ENCODE measurements around the gene PRSS12. TPM values are rescaled to one million over a fixed set of nuclear protein-coding genes. Genes with fewer than 3 reads are reported as not detected.
"Not testable (repeated sequence)": the region's sequence is repeated elsewhere in the genome, so short reads cannot be mapped to it uniquely, and the experiment has no call there.

The PRSS12 gene
- total RNA-seq, 2 donors from 2014 or later: 27.7 to 46.5 TPM

DNA sequence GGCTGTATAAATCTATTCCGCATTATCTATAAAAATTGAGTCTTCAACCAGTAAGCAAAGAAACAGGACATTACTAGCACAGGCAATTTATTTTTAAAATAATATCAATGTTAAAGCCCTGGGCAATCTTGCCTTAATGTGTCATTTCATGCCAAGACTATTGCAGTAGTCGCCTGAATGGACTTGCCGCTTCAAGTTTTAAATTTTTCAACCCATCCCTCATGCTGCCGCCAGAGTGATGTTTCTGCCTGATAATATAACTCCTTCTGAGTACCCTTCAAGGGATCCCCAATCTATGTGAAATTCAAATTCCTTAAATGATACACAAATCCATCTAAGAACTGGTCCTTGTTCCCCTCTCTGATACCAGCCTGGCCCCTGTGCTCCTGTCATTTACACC is 66.9 kb downstream of the PRSS12 start:
- DNase-seq: no peak
- ATAC-seq: no peak
- intact Hi-C loops (cut with DNase I, micrococcal nuclease): loop anchor here in 1 of 2 donors (10.0 kb wide), 1 partner anchor 399 kb away; the partner anchor contains the start of gene METTL14

DNA sequence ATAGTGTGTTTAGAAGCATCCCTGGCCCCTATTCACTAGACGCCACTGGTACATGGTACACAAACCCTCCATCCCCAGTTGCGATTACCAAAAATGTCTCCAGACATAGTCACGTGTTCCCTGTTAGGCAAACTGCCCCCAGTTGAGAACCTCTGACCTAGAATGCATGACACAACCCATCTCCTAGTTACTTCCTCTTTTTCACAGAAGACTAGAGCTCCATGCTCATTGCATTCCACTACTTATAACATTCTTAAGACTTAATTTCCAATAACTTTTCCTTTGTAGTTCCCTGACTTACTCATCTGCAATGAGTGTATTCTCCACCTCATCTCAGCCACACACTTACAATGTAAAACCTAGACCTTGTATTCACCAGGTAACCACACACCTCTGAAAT is 68.6 kb downstream of the PRSS12 start:
- intact Hi-C loops (cut with DNase I, micrococcal nuclease): loop anchor here in 1 of 2 donors (10.0 kb wide), 1 partner anchor 401 kb away; the partner anchor contains the start of gene METTL14
- DNase-seq (no peak), ATAC-seq (no peak)

DNA sequence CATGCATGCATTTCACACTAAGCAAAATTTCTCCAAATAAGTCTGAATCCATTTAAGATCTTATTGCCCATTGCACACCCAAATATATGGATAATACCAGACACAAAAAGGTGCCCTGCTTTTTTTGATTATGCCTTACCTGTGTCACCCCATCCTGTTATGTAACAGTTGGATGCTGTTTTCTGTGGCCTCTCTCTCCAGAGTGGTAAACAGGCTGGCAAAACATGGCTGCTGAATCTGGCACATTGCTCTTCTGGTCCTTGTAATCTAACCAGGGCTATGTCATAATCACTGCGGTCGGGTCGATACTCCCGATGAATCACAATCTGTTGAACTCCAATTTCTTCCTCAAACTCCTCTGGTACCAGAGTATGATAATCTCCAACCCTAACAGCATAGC is 70.1 kb downstream of the PRSS12 start:
- intact Hi-C loops (cut with DNase I, micrococcal nuclease): loop anchor here in 1 of 2 donors (10.0 kb wide), 1 partner anchor 402 kb away; the partner anchor contains the start of gene METTL14
- ATAC-seq (no peak), DNase-seq (no peak)

DNA sequence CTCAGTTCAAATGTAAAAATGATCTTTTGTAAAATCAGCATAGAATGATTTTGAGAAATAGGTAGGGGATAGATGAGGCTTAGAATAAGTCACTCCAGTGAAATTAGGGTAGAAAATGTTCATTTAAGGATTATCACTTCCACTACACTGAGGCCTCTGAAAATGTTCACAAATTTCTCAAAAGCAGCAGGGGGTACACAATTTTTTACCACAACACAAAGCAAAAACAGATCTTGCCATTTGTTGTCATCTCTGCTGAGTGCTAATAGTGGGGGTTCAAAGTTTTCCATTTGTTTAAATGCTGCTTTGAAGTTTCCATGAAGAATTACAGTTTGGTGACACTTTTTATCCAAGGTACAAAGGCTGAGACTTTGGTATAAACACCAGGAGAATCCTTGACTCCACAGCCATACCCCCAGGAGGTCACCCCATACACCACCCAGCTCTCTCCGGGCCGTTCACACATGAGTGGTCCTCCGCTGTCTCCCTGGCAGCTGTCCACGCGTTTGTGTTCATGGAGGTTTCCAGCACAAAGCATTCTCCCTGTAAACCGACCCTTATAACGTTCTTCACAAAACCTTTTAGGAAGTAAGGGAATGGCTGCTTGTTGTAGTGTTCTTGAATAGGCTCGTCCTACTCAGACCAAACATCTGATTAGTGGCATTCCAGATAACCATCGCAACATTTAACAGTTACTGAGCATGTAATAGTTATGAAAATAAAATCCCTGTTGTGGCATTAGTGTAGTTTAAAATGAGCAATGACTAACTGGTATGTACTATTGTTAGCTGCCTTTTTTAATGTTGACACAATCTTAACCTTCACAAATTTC is 71.0 kb downstream of the PRSS12 start:
- ATAC-seq (no peak), DNase-seq (no peak)
- intact Hi-C loops (cut with DNase I, micrococcal nuclease): loop anchor here in 1 of 2 donors (10.0 kb wide), 1 partner anchor 403 kb away; the partner anchor contains the start of gene METTL14

DNA sequence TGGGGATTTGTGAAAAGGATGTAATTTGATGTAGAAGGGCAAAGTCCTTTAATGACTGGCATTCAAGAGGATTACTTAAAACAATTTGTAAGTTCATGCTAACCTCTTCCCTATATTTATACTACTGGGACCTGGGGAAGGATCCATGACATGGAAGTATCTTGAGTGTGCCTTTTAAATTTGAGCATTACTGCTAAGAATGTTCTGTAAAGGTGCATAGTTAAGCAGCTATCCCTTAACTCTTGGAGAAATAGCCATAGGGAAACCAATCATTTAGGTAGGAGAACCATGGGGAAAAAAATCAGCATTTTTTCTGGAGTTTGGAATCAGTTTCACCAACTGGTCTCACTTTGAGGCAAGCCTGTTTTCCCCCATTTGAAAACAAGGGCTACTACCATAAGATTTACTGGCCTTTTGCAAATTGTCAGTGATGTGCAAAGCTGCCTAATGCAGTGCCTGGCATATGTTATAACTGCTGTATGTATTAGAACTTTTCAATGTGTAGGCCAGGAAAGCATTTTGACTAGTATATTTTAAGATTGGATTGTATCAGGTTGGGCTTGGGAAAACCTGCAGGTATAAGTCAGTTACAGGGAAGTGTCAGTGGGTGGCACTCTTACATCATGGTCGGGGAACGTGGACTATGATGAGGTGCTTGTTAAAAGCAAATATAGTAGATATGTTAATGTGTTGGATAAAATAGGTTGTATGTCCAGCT is 72.1 kb downstream of the PRSS12 start:
- ATAC-seq: peak; percentile 53
- peak; percentile 37 to 50 for DNase-seq
- intact Hi-C loops (cut with DNase I, micrococcal nuclease): loop anchor here in 1 of 2 donors (10.0 kb wide), 1 partner anchor 404 kb away; the partner anchor contains the start of gene METTL14

DNA sequence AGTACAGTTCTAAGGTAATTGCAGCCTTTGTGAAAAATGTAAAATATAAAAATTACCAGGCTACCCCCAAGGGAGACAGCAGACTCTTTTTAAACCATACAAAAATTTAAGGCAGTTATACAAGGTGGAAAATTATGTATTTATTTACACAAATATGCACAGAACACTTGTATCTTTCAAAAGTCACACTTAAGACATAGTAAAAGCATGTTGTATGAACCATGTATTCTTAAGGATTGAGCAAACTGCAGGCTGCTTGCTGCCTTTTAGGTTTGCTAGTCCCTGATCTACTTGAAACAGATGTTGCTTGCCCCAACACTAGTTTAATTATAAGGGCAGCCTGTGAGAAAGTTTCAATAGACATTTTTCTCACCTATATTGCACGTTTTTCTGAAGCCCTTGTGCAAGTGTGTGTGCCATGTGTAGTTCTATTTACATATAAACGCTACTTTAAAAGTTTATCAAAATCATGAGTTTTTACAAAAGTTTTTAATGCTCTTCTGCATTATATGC is 72.8 kb downstream of the PRSS12 start:
- no peak for DNase-seq
- intact Hi-C loops (cut with DNase I, micrococcal nuclease): loop anchor here in 1 of 2 donors (10.0 kb wide), 1 partner anchor 405 kb away; the partner anchor contains the start of gene METTL14
- no peak for ATAC-seq

DNA sequence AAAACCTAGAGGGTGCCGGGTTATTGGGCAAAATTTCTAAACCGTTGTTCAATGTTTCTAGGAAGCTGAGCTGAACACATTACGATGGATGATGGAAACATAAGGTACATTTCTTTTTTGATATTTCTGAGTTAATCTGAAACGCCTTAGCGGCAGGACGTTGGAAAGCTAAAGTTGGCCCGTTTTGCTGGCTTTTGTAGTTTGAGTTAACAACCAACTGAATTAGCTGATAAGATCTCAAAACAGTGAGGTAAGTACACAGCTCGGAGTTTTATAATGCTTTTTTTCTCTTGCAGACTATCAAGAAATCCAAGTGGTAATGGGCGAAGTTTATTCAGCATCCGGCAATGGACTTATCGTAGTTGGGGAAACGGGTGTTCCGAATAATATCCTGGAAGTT is 73.5 kb downstream of the PRSS12 start:
- intact Hi-C loops (cut with DNase I, micrococcal nuclease): no loop called here
- no peak for ATAC-seq
- no peak for DNase-seq

DNA sequence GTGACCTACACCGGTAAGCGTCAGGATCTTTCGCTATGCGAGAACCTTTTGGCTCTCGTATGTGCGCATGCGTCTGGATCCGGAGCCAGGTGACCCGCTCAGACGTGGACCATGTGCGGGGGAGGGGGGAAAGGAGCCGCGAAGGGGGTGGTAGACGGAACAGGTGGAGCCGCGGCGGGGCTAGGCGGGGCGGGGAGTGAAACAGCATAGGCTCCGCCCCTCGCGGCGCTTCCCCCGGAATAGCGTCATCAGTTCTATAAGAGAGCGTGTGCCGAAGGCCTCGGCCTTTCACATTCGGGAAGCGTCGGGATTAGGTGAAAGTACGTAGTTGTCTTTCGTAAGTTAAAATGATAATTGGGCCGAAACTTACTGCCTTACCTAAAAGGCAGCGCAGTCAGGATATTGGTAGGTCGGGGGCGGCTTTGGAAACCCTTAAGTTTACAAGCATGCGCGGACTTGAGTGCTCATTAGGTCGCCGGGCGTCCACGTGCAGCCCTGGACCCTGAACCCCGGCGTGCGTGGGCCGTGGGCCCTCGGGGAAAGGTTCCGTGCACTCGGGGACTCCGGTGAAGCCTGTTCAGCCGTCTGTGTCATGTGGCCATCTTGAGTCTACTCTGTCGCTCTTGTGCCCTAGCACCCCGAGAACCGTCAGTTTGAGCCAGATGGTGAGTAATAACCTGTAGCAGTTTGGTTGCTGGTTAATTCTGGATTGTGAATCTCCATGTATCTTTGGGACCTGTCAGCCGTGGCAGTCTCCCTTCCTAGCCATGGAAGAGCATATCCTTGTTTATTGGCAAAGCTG is 74.1 kb downstream of the PRSS12 start:
- ATAC-seq (peak; percentile 86), DNase-seq (peak; percentile 99)
- intact Hi-C loops (cut with DNase I, micrococcal nuclease): no loop called here

DNA sequence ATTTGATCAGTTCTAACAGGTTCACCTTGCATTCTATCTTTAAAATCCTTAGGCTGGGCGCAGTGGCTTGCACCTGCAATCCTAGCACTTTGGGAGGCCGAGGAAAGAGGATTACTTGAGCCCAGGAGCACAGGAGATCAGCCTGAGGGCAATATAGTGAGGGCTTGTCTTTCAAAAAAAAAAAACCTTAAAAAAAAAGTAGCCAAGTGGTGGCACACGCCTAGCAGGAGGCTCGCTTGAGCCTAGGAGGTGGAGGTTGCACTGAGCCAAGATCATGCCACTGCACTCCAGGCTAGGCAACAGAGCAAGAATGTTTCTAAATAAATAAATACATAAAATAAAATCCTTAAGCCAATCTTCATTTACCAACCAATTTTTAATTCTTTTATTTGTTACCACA is 75.6 kb downstream of the PRSS12 start:
- ATAC-seq: peak; percentile 29
- peak in 1 of 2 donors; percentile 28 for DNase-seq
- intact Hi-C loops (cut with DNase I, micrococcal nuclease): no loop called here

DNA sequence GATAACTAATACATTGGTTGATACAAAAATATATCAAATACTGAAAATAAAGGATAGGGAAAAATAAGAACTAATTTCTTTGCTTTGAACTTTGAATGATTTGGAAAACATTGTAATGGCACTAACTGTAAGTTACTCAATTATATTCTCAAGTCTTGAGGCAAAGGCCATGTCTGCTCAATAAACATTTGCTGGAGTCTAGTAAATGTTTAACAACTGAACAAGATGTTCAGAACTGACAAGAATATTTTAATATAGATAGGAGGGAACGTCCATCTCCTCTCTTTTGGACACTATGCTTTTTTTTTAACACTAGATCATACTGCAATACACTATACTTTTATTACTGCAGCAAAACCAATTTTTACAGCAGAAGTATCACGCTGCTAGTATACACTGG is 76.2 kb downstream of the PRSS12 start:
- peak; percentile 41 for ATAC-seq
- intact Hi-C loops (cut with DNase I, micrococcal nuclease): no loop called here
- no peak for DNase-seq

DNA sequence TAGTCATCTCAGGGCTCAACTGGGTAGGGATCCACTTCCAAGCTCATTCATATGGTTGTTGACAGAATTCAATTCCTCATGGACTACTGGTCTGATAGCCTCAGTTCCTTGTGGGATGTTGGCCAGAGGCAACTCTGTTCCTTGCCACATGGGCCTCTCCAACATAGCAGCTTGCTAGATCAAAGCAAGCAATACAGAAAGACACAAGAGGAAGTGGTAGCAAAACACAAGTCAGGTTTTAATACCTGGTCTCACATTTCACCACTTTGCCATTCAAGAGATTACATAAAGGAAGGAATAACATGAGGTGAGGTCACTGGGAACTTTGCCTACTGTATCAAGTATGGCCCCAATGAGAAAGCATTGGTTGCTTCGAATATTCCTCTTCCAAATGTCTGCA is 79.2 kb downstream of the PRSS12 start:
- no peak for DNase-seq
- intact Hi-C loops (cut with DNase I, micrococcal nuclease): no loop called here
- ATAC-seq: no peak

DNA sequence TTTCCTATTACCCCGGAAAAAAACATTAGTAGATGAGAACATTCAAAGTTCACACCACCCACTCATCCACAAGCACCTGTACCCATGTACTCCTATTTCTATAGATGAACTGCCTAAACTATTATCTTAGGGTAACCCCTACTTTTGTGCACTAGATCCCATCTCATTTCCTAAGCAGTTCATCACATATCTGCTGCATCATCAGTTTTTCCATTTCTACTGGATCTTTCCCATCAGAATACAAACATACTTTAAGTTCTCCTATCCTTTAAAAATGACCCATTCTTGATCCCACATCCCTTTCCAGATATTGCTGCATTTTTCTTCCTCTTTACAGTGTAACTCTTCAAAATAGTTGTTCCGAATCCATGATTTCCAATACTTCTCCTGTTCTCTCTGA is 81.0 kb downstream of the PRSS12 start:
- intact Hi-C loops (cut with DNase I, micrococcal nuclease): no loop called here
- DNase-seq: no peak
- no peak for ATAC-seq

DNA sequence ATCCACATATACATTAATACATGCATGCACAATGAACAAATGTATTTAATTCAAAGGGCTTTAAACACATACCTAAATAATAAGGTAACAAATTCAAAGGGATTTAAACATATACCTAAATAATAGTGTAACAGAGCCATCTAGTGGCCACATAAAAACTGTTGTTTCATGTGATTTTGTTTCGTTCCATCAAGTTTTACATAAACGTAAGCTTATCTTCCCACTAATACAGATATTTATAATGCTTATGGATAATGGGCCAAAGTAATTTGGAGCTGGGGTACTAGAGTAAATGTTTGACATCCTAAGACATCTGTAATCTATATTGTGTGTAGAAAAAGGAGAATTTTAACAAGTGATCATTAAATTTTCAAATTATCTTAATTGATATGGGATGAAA is 82.3 kb downstream of the PRSS12 start:
- ATAC-seq (no peak), DNase-seq (no peak)
- intact Hi-C loops (cut with DNase I, micrococcal nuclease): no loop called here

DNA sequence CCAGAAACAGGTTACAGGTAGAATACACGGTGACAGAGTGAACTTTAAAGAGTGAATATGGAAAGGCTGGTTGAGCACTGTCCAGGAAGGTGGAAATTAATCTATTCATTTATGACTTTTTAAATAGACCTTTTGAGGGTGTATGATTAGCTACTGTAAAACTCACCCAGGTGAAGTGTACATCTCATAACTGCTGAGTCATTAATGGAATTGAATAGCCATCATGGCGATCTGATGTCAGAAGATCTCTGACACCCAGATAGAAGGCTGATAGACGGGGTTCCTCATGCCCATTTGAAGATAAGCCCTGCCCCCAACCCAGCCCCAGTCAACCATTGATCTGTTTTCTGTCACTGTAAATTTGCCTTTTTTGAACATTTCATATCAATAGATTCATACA is 84.0 kb downstream of the PRSS12 start:
- DNase-seq (no peak), ATAC-seq (no peak)
- intact Hi-C loops (cut with DNase I, micrococcal nuclease): no loop called here

DNA sequence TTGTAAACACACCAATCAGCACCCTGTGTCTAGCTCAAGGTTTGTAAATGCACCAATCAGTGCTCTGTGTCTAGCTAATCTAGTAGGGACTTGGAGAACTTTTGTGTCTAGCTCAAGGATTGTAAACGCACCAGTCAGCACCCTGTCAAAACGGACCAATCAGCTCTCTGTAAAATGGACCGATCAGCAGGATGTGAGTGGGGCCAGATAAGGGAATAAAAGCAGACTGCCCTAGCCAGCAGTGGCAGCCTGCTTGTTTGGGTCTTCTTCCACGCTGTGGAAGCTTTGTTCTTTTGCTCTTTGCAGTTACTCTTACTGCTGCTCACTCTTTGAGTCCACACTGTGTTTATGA is 86.7 kb downstream of the PRSS12 start:
- intact Hi-C loops (cut with DNase I, micrococcal nuclease); DNase-seq; ATAC-seq: not testable (repeated sequence)

DNA sequence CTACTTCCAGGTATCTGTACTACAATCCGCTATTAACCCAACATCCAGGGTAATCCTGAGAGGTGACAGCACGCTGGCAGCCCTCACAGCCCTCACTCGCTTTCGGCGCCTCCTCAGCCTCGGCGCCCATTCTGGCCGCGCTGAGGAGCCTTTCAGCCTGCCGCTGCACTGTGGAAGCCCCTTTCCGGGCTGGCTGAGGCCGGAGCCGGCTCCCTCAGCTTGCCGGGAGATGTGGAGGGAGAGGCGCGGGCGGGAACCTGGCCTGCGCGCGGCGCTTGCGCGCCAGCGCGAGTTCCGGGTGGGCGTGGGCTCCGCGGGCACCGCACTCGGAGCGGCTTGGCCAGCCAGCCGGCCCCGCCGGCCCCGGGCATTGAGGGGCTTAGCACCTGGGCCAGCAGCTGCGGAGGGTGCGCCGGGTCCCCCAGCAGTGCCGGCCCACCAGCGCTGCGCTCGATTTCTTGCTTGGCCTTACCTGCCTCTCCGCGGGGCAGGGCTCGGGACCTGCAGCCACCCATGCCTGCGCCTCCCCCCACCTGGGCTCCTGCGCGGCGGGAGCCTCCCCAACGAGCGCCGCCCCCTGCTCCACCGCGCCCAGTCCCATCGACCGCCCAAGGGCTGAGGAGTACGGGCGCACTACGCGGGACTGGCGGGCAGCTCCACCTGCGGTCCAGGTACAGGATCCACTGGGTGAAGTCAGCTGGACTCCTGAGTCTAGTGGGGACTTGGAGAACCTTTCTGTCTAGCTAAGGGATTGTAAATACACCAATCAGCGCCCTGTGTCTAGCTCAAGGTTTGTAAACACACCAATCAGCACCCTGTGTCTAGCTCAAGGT is 87.3 kb downstream of the PRSS12 start:
- ATAC-seq (peak; percentile 93), DNase-seq (peak; percentile 42 to 65)
- intact Hi-C loops (cut with DNase I, micrococcal nuclease): no loop called here

DNA sequence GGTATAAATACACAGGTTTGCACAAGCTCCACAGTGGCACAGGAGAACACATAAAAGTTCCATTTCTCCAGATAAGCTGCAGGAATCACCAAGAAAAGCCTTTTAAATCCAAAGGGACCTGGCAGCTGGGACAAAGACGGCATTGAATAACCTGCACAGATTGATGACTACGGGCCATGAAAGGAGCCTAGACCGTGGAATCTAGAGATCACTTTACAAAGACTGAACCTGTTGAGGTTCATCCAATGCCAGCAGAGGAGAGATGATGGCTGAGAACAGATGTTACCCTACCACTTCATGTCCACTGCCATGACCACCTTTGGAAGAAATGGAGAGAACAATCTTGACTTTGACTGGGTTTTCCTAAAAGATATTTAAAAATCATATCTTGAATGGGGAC is 88.7 kb downstream of the PRSS12 start:
- intact Hi-C loops (cut with DNase I, micrococcal nuclease): no loop called here
- DNase-seq (no peak), ATAC-seq (no peak)

DNA sequence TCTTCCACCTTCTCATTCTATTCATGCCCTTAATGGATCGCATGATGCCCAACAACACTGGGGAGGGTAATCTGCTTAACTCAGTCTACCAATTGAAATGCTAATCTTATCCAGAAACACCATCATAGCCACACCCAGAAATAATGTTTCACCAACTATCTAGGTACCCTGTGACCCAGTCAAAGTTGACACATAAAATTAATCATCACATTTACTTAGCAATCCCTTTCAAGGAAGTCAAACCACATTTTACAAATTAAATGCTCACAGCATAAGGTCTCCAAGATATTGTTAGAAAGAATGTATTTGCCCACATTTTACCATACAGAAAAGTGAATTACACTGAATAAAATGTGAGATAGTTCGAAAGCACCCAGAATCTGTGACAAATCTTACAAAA is 92.5 kb downstream of the PRSS12 start:
- DNase-seq (no peak), ATAC-seq (no peak)
- intact Hi-C loops (cut with DNase I, micrococcal nuclease): no loop called here
